GM18907 (cell line): ENCODE measurements around the gene SLC44A1.
A peak's percentile ranks its signal among the peaks of the same experiment; 100 is the strongest.

Experiments used
- ATAC-seq: cut with Tn5 transposase; IDR thresholded peaks from one replicate; pipeline ENCODE4 v1.9.1; 2021; ENCODE audit warnings: mild to moderate bottlenecking, moderate library complexity; ENCODE audit not compliant: unreplicated experiment

Gene SLC44A1

GRCh38 chr9:105244003-105244733 is at the start of gene SLC44A1:
TSS of gene SLC44A1 (plus strand) at chr9:105244651. CDS start at chr9:105244869, 218 bp downstream.
- ATAC-seq = peak; percentile 92

- no peak for ATAC-seq
These were observed 49.2 kb upstream of the SLC44A1 start for GRCh38 chr9:105195259-105195658.

- no peak for ATAC-seq
These were observed 46.4 kb upstream of the SLC44A1 start for GRCh38 chr9:105198023-105198422.

- no peak for ATAC-seq
These were observed 45.6 kb upstream of the SLC44A1 start for GRCh38 chr9:105198865-105199264.

- no peak for ATAC-seq
These were observed 40.0 kb upstream of the SLC44A1 start for GRCh38 chr9:105204416-105204815.

- no peak for ATAC-seq
These were observed 38.5 kb upstream of the SLC44A1 start for GRCh38 chr9:105205787-105206495.

DNA sequence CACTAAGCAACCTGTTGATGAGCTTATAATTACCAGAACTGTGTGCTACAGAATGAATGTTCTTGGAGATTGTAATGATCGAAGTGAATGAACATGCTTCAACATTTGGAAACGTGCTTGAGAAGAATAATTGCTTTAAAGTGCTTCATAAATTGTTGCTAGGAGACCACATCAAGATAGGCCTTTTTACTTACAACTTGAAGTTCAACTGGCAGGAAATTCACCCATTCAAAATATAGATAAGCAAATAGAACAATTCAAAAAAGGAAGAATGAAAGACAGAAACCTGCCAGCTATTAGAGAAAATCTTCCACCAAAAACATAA is 38.0 kb upstream of the SLC44A1 start:
- ATAC-seq = no peak

DNA sequence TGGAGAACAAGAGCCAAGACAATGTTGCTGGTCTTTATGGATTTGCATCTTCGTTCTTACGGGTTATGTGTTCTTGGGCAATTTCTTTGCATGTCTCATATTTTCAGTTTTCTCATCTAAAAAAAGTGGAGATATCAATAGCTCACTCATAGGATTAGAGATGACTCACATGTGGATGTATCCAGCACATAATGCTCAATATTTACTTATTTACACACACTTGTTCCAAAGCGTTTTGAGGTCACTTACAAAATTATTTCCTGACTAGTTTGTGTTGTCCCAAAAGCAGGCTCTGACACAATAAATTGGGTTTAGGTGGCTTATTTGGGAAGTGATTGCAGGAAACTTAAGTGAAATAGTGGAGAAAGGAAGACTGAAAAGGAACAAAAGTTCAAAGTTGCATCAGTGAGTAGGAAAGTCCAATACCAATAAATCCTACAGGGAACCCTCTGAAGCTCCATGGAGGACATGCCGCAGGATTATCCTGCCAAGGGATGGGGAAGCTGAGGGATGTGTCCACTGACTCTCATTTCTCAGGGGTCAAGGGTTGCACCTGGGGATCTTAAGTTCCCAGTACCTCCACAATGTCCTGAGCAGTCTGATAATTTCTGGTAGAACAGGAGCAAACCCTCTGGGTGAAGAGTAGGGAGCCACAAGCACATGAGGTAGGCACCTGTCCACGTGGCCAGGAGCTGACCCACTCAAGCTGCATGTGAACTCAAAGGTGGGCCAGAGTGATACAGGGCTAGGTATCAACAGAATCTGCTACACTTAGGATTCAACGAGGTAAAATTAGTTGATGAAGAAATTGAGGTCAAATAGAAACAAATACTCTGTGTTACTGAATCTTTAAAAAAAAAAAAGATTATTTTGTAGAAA is 37.4 kb upstream of the SLC44A1 start:
- ATAC-seq = no peak

DNA sequence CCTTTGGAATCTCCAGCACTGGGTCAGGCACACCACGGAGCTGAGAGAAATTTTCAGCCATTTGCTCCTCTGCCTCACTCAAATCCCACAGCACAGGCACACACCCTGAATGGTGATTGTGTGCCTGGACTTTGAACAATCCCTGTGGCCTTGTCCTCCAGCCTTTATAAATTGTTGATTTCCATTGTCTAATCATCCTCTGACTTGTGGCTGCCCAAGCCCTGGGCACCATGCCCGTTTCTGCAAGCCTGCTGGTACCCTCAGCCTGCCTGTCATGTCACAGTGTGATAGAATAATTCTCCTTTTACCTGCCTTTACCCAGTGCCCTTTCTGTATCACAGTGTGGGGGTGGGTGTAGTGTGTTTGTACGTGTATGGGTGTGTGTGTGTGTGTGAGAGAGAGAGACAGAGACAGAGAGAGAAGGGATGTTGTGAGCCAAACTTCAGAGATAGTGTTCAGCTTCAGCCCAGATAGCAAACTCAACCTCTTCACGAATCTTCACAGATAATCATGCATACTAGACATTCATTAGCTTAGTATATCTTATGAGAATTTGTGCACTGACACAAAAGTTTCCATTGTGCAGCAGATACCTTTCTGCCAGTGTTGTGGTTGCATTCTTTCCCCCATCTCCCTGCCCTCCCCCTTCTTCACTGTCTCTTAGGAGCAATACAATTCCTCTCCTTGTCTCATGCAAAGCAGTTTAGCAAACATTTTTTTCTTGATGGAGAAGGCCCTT is 27.8 kb upstream of the SLC44A1 start:
- ATAC-seq = no peak

- ATAC-seq = no peak
These were observed 25.8 kb upstream of the SLC44A1 start for GRCh38 chr9:105218673-105219072.

- no peak for ATAC-seq
These were observed 25.1 kb upstream of the SLC44A1 start for GRCh38 chr9:105219291-105219805.

DNA sequence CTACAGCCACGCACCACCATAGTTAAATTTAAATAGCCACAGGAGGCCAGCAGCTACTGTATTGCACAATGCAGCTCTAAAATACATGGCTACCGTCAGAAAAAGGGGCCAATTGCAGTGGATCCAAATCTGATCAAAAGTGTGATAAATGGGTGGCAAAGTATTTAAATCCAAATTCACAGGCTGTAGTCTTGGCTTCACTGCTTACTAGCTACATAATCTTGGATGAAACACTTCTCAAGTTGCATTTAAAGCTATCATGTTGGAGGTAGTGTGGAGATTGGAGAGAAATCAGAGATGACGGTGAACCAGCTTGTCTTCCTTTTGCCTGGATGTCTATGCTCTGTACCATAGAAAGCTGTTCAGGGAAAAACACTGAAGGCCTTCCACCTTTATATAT is 24.0 kb upstream of the SLC44A1 start:
- ATAC-seq = no peak

- ATAC-seq = no peak
These were observed 20.8 kb upstream of the SLC44A1 start for GRCh38 chr9:105223544-105224140.

DNA sequence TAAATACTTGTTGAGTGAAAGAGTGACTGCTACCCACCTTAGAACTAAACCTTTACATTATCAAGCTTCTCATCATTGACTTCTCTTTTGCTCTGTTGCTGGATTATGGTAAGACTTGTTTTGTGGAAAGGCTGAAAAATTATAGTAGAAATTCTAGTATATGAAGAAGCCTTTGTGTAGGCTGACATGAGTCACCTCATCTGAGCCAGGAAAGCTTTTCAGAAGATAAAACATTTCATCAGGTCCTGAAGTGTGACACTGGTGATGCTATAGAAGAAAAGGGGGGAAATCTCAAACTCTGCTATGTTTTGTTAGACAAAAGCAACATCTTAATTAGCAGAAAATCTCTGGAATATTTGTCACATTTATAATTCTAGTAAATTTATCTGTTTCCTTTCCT is 18.4 kb upstream of the SLC44A1 start:
- ATAC-seq = no peak

DNA sequence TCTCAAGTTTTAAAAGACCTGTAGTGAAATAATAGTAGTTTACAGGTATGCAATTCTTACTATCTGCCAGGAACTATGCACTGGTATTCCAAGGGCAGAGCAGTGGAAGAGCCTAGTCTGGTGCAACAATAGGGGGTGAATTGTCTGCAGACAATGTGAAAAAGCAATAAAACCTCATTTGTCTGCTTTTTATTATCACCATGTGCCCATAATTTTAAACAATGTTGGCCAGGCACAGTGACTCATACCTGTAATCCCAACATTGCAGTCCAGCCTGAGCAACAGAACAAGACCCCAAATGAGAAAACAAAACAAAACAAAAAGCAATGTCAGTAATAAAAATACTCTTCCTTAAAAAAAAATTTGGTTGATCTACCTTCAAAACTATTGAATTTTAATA is 12.2 kb upstream of the SLC44A1 start:
- ATAC-seq = no peak

- ATAC-seq = no peak
These were observed 10.6 kb upstream of the SLC44A1 start for GRCh38 chr9:105233873-105234272.

- no peak for ATAC-seq
These were observed 8.2 kb upstream of the SLC44A1 start for GRCh38 chr9:105236261-105236660.

DNA sequence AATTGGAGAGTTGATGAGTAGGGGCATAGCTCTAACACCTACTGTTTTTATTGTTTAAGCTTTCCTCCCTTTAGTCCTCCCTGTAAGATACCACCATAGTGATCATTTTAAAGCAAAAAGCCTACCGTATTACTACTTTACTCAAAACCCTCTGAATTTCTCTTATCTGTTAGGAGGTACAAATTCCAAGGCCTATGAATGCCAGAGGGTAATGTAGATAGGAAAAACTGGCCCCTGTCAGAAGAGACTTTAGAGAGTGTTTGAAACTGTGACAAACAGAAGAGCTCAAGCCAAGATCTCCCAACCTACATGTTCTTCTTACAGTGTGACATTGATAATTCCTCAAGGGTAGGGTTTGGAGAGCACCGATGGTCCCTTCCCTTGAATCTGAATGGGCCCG is 7.2 kb upstream of the SLC44A1 start:
- no peak for ATAC-seq

DNA sequence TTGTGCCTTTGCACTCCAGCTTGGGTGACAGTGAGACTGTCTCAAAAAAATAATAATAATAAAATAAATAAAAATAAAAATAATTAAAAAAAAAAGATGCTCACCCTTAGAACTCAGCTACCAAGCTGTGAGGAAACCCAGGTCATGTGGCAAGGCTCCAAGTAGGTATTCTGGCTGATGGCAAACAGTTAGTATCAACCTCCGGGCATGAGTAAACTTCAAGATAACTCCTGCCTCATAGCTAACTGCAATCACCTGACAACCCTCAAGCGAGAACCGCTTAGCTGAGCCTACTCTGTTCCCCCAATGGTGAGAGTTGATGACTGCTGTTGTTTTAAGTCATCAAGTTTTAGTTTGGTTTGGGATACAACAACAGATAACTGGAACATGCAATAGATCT is 6.1 kb upstream of the SLC44A1 start:
- no peak for ATAC-seq

- no peak for ATAC-seq
These were observed 3.0 kb upstream of the SLC44A1 start for GRCh38 chr9:105241356-105242043.
